H1 (cell line): ENCODE results near the gene BRK1. TPM values are rescaled to one million over a fixed set of nuclear protein-coding genes. Genes with fewer than 3 reads are reported as not detected.

Experiments used
- CTCF ChIA-PET: fragments of 300-600 bp; sonication (Branson Sonifier 250); formaldehyde crosslinking; loops from one replicate; lab custom pipeline; 2021; ENCODE audit not compliant: partially characterized antibody; lab: Charles Lee
- POLR2A ChIA-PET: fragments of 300-600 bp; sonication (Branson Sonifier 250); formaldehyde crosslinking; loops from one replicate; lab custom pipeline; 2021; ENCODE audit warnings: inconsistent platforms; ENCODE audit not compliant: partially characterized antibody; lab: Charles Lee
- DNase-seq, 2 experiments: peaks; one replicate each; pipeline versions ENCODE4 v3.0.0 to v3.0.0-alpha.2; 2010 to 2022; ENCODE audit warnings: low spot score in 2 of 2, low read depth in 1 of 2, mixed read lengths in 1 of 2
- FAIRE-seq: peaks from 2 replicates; lab custom pipeline; 2011; peaks lifted over from hg19 to GRCh38; lab: Jason Lieb, UNC
- H2AFZ ChIP-seq: 2 replicates; pipeline ENCODE4 v1.8.1; 2012; ENCODE audit warnings: low read length, inconsistent platforms
- H2AK5ac ChIP-seq: 2 replicates; pipeline ENCODE4 v1.6.1; 2013; ENCODE audit warnings: low read depth, low read length
- H2BK120ac ChIP-seq: replicated peaks from 2 replicates; pipeline ENCODE3; 2013; ENCODE audit warnings: low read depth, low read length, inconsistent platforms
- H2BK12ac ChIP-seq: 2 replicates; pipeline ENCODE4 v1.6.1; 2013; ENCODE audit warnings: low read depth, low read length
- H2BK15ac ChIP-seq: 2 replicates; pipeline ENCODE4 v1.6.1; 2013; ENCODE audit warnings: low read length
- H2BK20ac ChIP-seq: 2 replicates; pipeline ENCODE4 v1.6.1; 2013; ENCODE audit warnings: low read length
- H2BK5ac ChIP-seq: 2 replicates; pipeline ENCODE4 v1.6.1; 2013; ENCODE audit warnings: low read depth, low read length
- H3K14ac ChIP-seq: 2 replicates; pipeline ENCODE4 v1.6.1; 2013; ENCODE audit warnings: inconsistent platforms; ENCODE audit not compliant: insufficient read length
- H3K18ac ChIP-seq: 2 replicates; pipeline ENCODE4 v1.6.1; 2013; ENCODE audit warnings: low read length; ENCODE audit errors: extremely low read depth
- H3K23ac ChIP-seq: 2 replicates; pipeline ENCODE4 v1.6.1; 2013; ENCODE audit warnings: inconsistent platforms; ENCODE audit not compliant: insufficient read length
- H3K23me2 ChIP-seq: 2 replicates; pipeline ENCODE4 v1.6.1; 2013; ENCODE audit warnings: low read depth, low read length
- H3K27ac ChIP-seq: 2 replicates; pipeline ENCODE4 v1.6.1; 2011; ENCODE audit warnings: low read depth, low read length, inconsistent platforms
- H3K27me3 ChIP-seq, 4 experiments: replicated peaks in 1 of 4; 1 replicate in 1 of 4; 2 replicates in 3 of 4; pipeline versions ENCODE4 v1.6.1 to v1.8.1; 2011 to 2013; ENCODE audit warnings: low read length in 3 of 4, mild to moderate bottlenecking in 3 of 4, inconsistent platforms in 2 of 4, mixed read lengths in 2 of 4, moderate library complexity in 1 of 4; ENCODE audit not compliant: control insufficient read depth in 3 of 4, insufficient read depth in 3 of 4; ENCODE audit errors: extremely low read depth in 1 of 4
- H3K36me3 ChIP-seq, 4 experiments: 2 replicates each; pipeline versions ENCODE4 v1.6.1 to v1.8.1; 2011 to 2013; ENCODE audit warnings: mild to moderate bottlenecking in 4 of 4, low read length in 3 of 4, moderate library complexity in 2 of 4, control low read depth in 1 of 4, inconsistent platforms in 1 of 4; ENCODE audit not compliant: insufficient read depth in 4 of 4, control insufficient read depth in 2 of 4
- H3K4ac ChIP-seq: replicated peaks from 2 replicates; pipeline ENCODE3; 2013; ENCODE audit warnings: low read length, low read depth, mixed read lengths, inconsistent platforms; ENCODE audit not compliant: insufficient read length
- H3K4me1 ChIP-seq, 4 experiments: replicated peaks in 1 of 4; 1 replicate in 1 of 4; 2 replicates in 3 of 4; pipeline versions ENCODE4 v1.6.1 to v1.8.1; 2011 to 2013; ENCODE audit warnings: low read length in 3 of 4, inconsistent platforms in 2 of 4, mixed read lengths in 1 of 4; ENCODE audit not compliant: insufficient read depth in 4 of 4, control insufficient read depth in 3 of 4
- H3K4me2 ChIP-seq, 2 experiments: 2 replicates each; pipeline versions ENCODE4 v1.6.1 to v1.8.1; 2011 to 2013; ENCODE audit warnings: low read depth in 2 of 2, low read length in 2 of 2, control low read depth in 1 of 2, inconsistent platforms in 1 of 2, mild to moderate bottlenecking in 1 of 2; ENCODE audit not compliant: insufficient read depth in 1 of 2
- H3K4me3 ChIP-seq, 4 experiments: fragments of 200-600, 300-600 bp in 1 of 4; sonication (generic), shearing (Covaris generic), sonication (Bioruptor Twin) in 1 of 4; 2 replicates each; pipeline versions ENCODE4 v1.5.1 to v1.8.1; 2011 to 2016; ENCODE audit warnings: low read length in 4 of 4, low read depth in 3 of 4, control low read depth in 2 of 4, inconsistent platforms in 2 of 4, mild to moderate bottlenecking in 2 of 4, mixed read lengths in 1 of 4, moderate library complexity in 1 of 4; ENCODE audit not compliant: insufficient read depth in 2 of 4; ENCODE audit errors: extremely low read depth in 1 of 4
- H3K56ac ChIP-seq: replicated peaks from 2 replicates; pipeline ENCODE3; 2013; ENCODE audit warnings: low read depth, mild to moderate bottlenecking, mixed read lengths, low read length, inconsistent platforms; ENCODE audit not compliant: insufficient read length
- H3K79me1 ChIP-seq: 2 replicates; pipeline ENCODE4 v1.6.1; 2013; ENCODE audit warnings: low read depth, low read length, control low read depth
- H3K79me2 ChIP-seq, 2 experiments: 2 replicates each; pipeline versions ENCODE4 v1.6.1 to v1.8.1; 2012 to 2013; ENCODE audit warnings: low read length in 2 of 2, mild to moderate bottlenecking in 2 of 2, inconsistent platforms in 1 of 2; ENCODE audit not compliant: insufficient read depth in 2 of 2, control insufficient read depth in 1 of 2
- H3K9ac ChIP-seq, 4 experiments: replicated peaks in 1 of 4; 1 replicate in 1 of 4; 2 replicates in 3 of 4; pipeline versions ENCODE4 v1.6.1 to v1.8.1; 2011 to 2013; ENCODE audit warnings: low read depth in 3 of 4, low read length in 3 of 4, control low read depth in 2 of 4, mild to moderate bottlenecking in 2 of 4, moderate library complexity in 2 of 4, inconsistent platforms in 1 of 4; ENCODE audit errors: extremely low read depth in 1 of 4
- H3K9me3 ChIP-seq, 2 experiments: 2 replicates each; pipeline versions ENCODE4 v1.6.1 to v1.8.1; 2012 to 2013; ENCODE audit warnings: mild to moderate bottlenecking in 2 of 2, moderate library complexity in 2 of 2, control low read depth in 1 of 2, inconsistent platforms in 1 of 2, low read depth in 1 of 2, low read length in 1 of 2, mixed read lengths in 1 of 2; ENCODE audit not compliant: insufficient read depth in 2 of 2
- H4K20me1 ChIP-seq, 2 experiments: replicated peaks in 1 of 2; 2 replicates each; pipeline versions ENCODE3 to v1.8.1; 2011 to 2013; ENCODE audit warnings: inconsistent platforms in 2 of 2, low read length in 2 of 2, mild to moderate bottlenecking in 1 of 2; ENCODE audit not compliant: insufficient read depth in 2 of 2, control insufficient read depth in 1 of 2
- H4K5ac ChIP-seq: 2 replicates; pipeline ENCODE4 v1.6.1; 2013; ENCODE audit warnings: low read length, low read depth, mixed read lengths, inconsistent platforms; ENCODE audit not compliant: insufficient read length
- H4K8ac ChIP-seq: 2 replicates; pipeline ENCODE4 v1.8.0; 2013; ENCODE audit warnings: mild to moderate bottlenecking, moderate library complexity, low read length, inconsistent platforms; ENCODE audit not compliant: insufficient read depth; ENCODE audit errors: extremely low read depth
- H4K91ac ChIP-seq: replicated peaks from 2 replicates; pipeline ENCODE3; 2013; ENCODE audit warnings: low read length, mixed read lengths, inconsistent platforms; ENCODE audit not compliant: insufficient read length
- ATF3 ChIP-seq: IDR thresholded peaks from 2 replicates; pipeline ENCODE4 v1.6.1; 2011; ENCODE audit warnings: low read depth, mild to moderate bottlenecking, low read length; ENCODE audit not compliant: insufficient read depth
- CBX5 ChIP-seq: fragments of 300-800, 300-1000 bp; sonication (generic); IDR thresholded peaks from 2 replicates; pipeline ENCODE4 v1.7.1; 2016; ENCODE audit warnings: antibody characterized with exemption, low read length, low read depth
- EP300 ChIP-seq, 2 experiments: IDR thresholded peaks; 1 replicate in 1 of 2; 2 replicates in 1 of 2; pipeline ENCODE4 v1.6.1; 2011 to 2012; ENCODE audit warnings: low read depth in 2 of 2, low read length in 2 of 2, mild to moderate bottlenecking in 2 of 2, borderline replicate concordance in 1 of 2, inconsistent platforms in 1 of 2, moderate library complexity in 1 of 2
- RFX5 ChIP-seq: IDR thresholded peaks from 2 replicates; pipeline ENCODE4 v1.6.1; 2011; ENCODE audit warnings: low read depth, low read length, improper control_type of control experiment, borderline replicate concordance
- SIX5 ChIP-seq: IDR thresholded peaks from 2 replicates; pipeline ENCODE4 v1.6.1; 2011; ENCODE audit warnings: mild to moderate bottlenecking, low read depth, low read length
- WGBS, 2 experiments: shearing (Covaris generic) in 1 of 2; methylation state at CpG; one replicate each; pipeline versions ENCODE4 v1.1.6 to v1.1.7; 2013 to 2015; ENCODE audit warnings: low lambda C conversion rate in 2 of 2, mixed read lengths in 2 of 2, inconsistent platforms in 1 of 2, low coverage in 1 of 2, missing lambda C conversion rate in 1 of 2; ENCODE audit not compliant: insufficient replicate concordance in 2 of 2, insufficient coverage in 1 of 2, insufficient read length in 1 of 2; ENCODE audit errors: extremely low coverage in 1 of 2, missing lambda C conversion rate in 1 of 2; 5-methylcytosine and 5-hydroxymethylcytosine counted together
- polyA plus RNA-seq, 7 experiments: library from polyadenylated mRNA; depleted of rRNA in 3 of 7; stranded (reverse) in 5 of 7; unstranded in 2 of 7; fragments of >200 nt in 5 of 7; fragments of 200-250 nt in 2 of 7; gene quantifications; 1 replicate in 5 of 7; 2 replicates in 1 of 7; 4 replicates in 1 of 7; pipeline versions ENCODE4 v1.2.1 to v1.2.3, GENCODE V29; 2011 to 2013; ENCODE audit warnings: missing spikeins in 2 of 7, mixed read lengths in 2 of 7
- total RNA-seq: library from RNA; stranded (reverse); fragmentation: NEBNext Ultra II Directional; extraction: Animal tissue kit (Norgen Biotek cat#: 25700); gene quantifications from 2 replicates; pipeline ENCODE4 v1.2.1, GENCODE V29; 2021

BRK1 gene
- total and polyA plus RNA-seq, 2 of the 8 experiments (the other 6 are each of a cell fraction or from before 2014, with no cell fraction given): 137 to 164 TPM

GRCh38 chr3:10093678-10094077 is 21.8 kb upstream of the BRK1 start:
- no peaks in the 10 kb centered on the region for H4K20me1 ChIP-seq
- H3K4me2 ChIP-seq: no peak overlapping the region
- no peak for TF ChIP-seq EP300 (IDR thresholded peaks at IDR 0.05; ENCODE audit: borderline replicate concordance in 1 of 2, low read depth in 2 of 2, low read length in 2 of 2)
- no peak for TF ChIP-seq SIX5
- no peak for TF ChIP-seq RFX5
- TF ChIP-seq ATF3: no peak
- no peak for TF ChIP-seq CBX5
- TF ChIP-seq, all 59 proteins: peak for 0
- Histone ChIP-seq H4K91ac (no peak overlapping the region), H3K27me3 (no peaks in the 10 kb centered on the region), H2AK5ac (no peak overlapping the region), H3K14ac (no peak overlapping the region), H3K56ac (no peak overlapping the region), H3K9me3 (no peaks in the 10 kb centered on the region), H2BK120ac (no peak overlapping the region), H2BK5ac (no peak overlapping the region), H3K4me1 (no peaks in the 10 kb centered on the region), H2BK15ac (no peak overlapping the region), H4K5ac (no peak overlapping the region), H3K18ac (no peak overlapping the region), H3K23me2 (no peaks in the 10 kb centered on the region), H3K9ac (no peak overlapping the region), H2BK12ac (no peak overlapping the region), H3K36me3 (peaks cover 11 to 66% (median 58%) of the 10 kb centered on the region in 4 experiments), H2BK20ac (no peak overlapping the region), H2AFZ (no peak overlapping the region), H3K4ac (no peak overlapping the region), H4K8ac (no peak overlapping the region), H3K79me2 (no peaks in the 10 kb centered on the region), H3K4me3 (no peak overlapping the region), H3K23ac (no peak overlapping the region), H3K79me1 (no peaks in the 10 kb centered on the region), H3K27ac (no peak overlapping the region)
- ChIA-PET CTCF (interaction anchor here (1.4 to 1.8 kb wide), 3 partner anchors 111 to 193 kb away, joined by 3 to 5 read pairs (median 5); no protein-coding TSS in a partner anchor), POLR2A (no interaction called here)
- WGBS, 2 experiments: 86% methylated on average over 3 of the region's 3 CpGs; no CpG with 5 or more reads in 1 of the 2 experiments
- DNase-seq (no peak), FAIRE-seq (no peak)
